T-cell (primary cell): ENCODE measurements around the gene CCL4. TPM values are rescaled to one million over a fixed set of nuclear protein-coding genes. Genes with fewer than 3 reads are reported as not detected.

Source experiments
- ATAC-seq, 4 experiments: fragments of 200-7000 bp in 3 of 4; fragments of 150-1000 bp in 1 of 4; cut with Tn5 transposase; replicated peaks in 1 of 4; 1 replicate in 3 of 4; 2 replicates in 1 of 4; pipeline ENCODE4 v1.10.0; 2021; ENCODE audit warnings: moderate library complexity in 3 of 4, mild to moderate bottlenecking in 2 of 4, moderate number of reproducible peaks in 1 of 4
- CTCF ChIA-PET, 2 donors: fragments of 300-600 bp; sonication (Branson Sonifier 250); formaldehyde crosslinking; loops; one replicate each; lab custom pipeline; 2022; ENCODE audit warnings: antibody characterized with exemption in 2 of 2; lab: Charles Lee
- POLR2A ChIA-PET, 2 donors: fragments of 300-600 bp; sonication (Branson Sonifier 250); formaldehyde crosslinking; loops; one replicate each; lab custom pipeline; 2022; ENCODE audit warnings: antibody characterized with exemption in 2 of 2; lab: Charles Lee
- DNase-seq, 35 experiments: peaks; one replicate each; pipeline versions ENCODE4 v3.0.0 to v3.0.0-alpha.2; 2013 to 2023
- H3K27ac ChIP-seq: one replicate; pipeline ENCODE4 v1.5.1; 2013; ENCODE audit warnings: low read length
- H3K27me3 ChIP-seq, 2 experiments: replicated peaks in 1 of 2; 1 replicate in 1 of 2; 2 replicates in 1 of 2; pipeline versions ENCODE4 v1.6.1 to v1.7.0; 2013; ENCODE audit warnings: low read length in 1 of 2, mixed read lengths in 1 of 2; ENCODE audit not compliant: control insufficient read depth in 2 of 2, insufficient read depth in 2 of 2; ENCODE audit errors: extremely low read depth in 1 of 2
- H3K36me3 ChIP-seq, 2 donors: 1 replicate in 1 of 2; 2 replicates in 1 of 2; pipeline versions ENCODE4 v1.6.1 to v1.7.0; 2013; ENCODE audit warnings: low read length in 1 of 2; ENCODE audit not compliant: control insufficient read depth in 2 of 2, insufficient read depth in 1 of 2; ENCODE audit errors: extremely low read depth in 1 of 2
- H3K4me1 ChIP-seq, 2 experiments: 1 replicate in 1 of 2; 2 replicates in 1 of 2; pipeline versions ENCODE4 v1.6.1 to v1.7.0; 2013; ENCODE audit warnings: low read length in 2 of 2, mixed read lengths in 1 of 2; ENCODE audit not compliant: insufficient read depth in 2 of 2, control insufficient read depth in 1 of 2; ENCODE audit errors: extremely low read depth in 1 of 2
- H3K4me3 ChIP-seq, 2 donors: 1 replicate in 1 of 2; 2 replicates in 1 of 2; pipeline versions ENCODE4 v1.5.1 to v1.7.0; 2013; ENCODE audit warnings: mild to moderate bottlenecking in 2 of 2, low read length in 1 of 2, moderate library complexity in 1 of 2; ENCODE audit not compliant: control insufficient read depth in 1 of 2; ENCODE audit errors: extremely low read depth in 1 of 2
- H3K9me3 ChIP-seq: 2 replicates; pipeline ENCODE4 v1.7.0; 2013
- H3K27ac Mint-ChIP-seq, 2 donors: one replicate each; pipeline ENCODE4 v1.8.0; 2020 to 2021; ENCODE audit warnings: mild to moderate bottlenecking in 2 of 2, mixed read lengths in 2 of 2
- H3K27me3 Mint-ChIP-seq, 2 donors: one replicate each; pipeline ENCODE4 v1.8.0; 2021 to 2022; ENCODE audit warnings: mixed read lengths in 2 of 2
- H3K36me3 Mint-ChIP-seq: one replicate; pipeline ENCODE4 v1.8.0; 2021; ENCODE audit warnings: mixed read lengths
- H3K4me1 Mint-ChIP-seq, 3 donors: one replicate each; pipeline ENCODE4 v1.8.0; 2020 to 2022; ENCODE audit warnings: mixed read lengths in 3 of 3, mild to moderate bottlenecking in 1 of 3
- H3K4me3 Mint-ChIP-seq, 3 donors: one replicate each; pipeline ENCODE4 v1.8.0; 2020 to 2022; ENCODE audit warnings: mild to moderate bottlenecking in 3 of 3, mixed read lengths in 3 of 3, moderate library complexity in 3 of 3
- H3K9me3 Mint-ChIP-seq, 3 donors: one replicate each; pipeline ENCODE4 v1.8.0; 2020 to 2022; ENCODE audit warnings: mixed read lengths in 3 of 3
- WGBS: methylation state at CpG from one replicate; pipeline ENCODE4 v1.1.5; 2013; ENCODE audit warnings: missing lambda C conversion rate; ENCODE audit not compliant: insufficient coverage; 5-methylcytosine and 5-hydroxymethylcytosine counted together
- total RNA-seq, 35 experiments: library from RNA in 6 of 35; stranded (reverse) in 6 of 35; fragments of 120-200 nt in 1 of 35; gene quantifications; one replicate each; pipeline versions ENCODE4 v1.2.1 to v1.2.4 and lab custom pipeline; 2013 to 2026

The CCL4 gene
- total RNA-seq, 5 donors from 2014 or later (not counting 1 experiment from before 2014, with no cell fraction given) = 6.2 to 20.4 (median 16.1) TPM

DNA sequence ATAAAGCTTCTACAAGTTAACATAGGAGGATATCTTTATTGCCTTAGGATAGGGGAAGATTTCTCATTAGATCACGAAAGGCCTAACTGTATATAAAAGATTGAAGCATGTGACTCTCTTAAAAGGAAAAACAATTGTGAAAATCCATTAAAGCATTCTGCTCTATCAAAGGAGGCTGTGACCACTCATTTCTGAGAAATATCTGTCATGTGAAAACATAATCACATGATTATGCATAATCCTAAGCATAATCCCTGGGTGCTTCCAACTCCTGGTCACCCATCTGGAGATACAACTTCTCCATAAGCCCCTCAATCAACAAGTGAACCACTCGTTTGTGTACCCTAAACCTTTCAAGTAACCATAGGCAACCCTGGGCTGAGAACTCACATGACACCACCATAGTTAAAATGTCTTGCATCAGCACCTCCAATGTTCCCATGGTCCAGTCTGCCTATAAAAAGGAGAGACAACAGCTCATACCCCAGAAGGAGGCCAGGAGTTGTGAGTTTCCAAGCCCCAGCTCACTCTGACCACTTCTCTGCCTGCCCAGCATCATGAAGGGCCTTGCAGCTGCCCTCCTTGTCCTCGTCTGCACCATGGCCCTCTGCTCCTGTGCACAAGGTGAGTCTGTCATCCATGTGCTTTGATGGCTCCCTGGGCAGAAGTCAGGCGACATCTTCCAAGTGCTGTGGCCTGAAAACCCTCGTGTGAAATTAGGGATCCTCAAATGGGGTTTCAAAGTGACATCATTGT is 39.7 kb upstream of the CCL4 start, which contains the start of gene CCL18:
Gene CCL18, plus strand, starts transcription at position 487 of the 756 bp plus-strand sequence. Its CDS starts 71 bp downstream, at position 558.
- Mint-ChIP-seq H3K4me3 (no peak within 1 kb of the TSS), H3K27ac (no peak within 1 kb of the TSS), H3K36me3 (no peaks in the 10 kb centered on the region), H3K9me3 (no peaks in the 10 kb centered on the region), H3K27me3 (peaks cover 3 to 19% of the 10 kb centered on the region in 2 donors), H3K4me1 (peaks cover 0 to 15% (median 0%) of the 10 kb centered on the region in 3 donors)
- H3K9me3 ChIP-seq = no peaks in the 10 kb centered on the region
- 91% methylated on average over 3 of the region's 5 CpGs for WGBS
- no peaks in the 10 kb centered on the region for H3K36me3 ChIP-seq
- no peak for DNase-seq
- POLR2A ChIA-PET = no interaction called here
- no peak within 1 kb of the TSS for H3K4me3 ChIP-seq
- no peak within 1 kb of the TSS for H3K27ac ChIP-seq
- peaks cover 0 to 24% of the 10 kb centered on the region in 2 experiments for H3K4me1 ChIP-seq
- CTCF ChIA-PET = interaction anchor here in 1 of 2 donors (1.1 kb wide), 1 partner anchor 9 kb away, joined by 4 read pairs; no protein-coding TSS in a partner anchor
- no peak for ATAC-seq
- H3K27me3 ChIP-seq = no peaks in the 10 kb centered on the region

GRCh38 chr17:36066365-36066985 is 37.2 kb upstream of the CCL4 start:
- no peaks in the 10 kb centered on the region for H3K36me3 Mint-ChIP-seq
- H3K27ac ChIP-seq = peak overlapping the region; percentile 63
- peak overlapping the region in 1 of 2 donors; percentile 23 for H3K27ac Mint-ChIP-seq
- POLR2A ChIA-PET = no interaction called here
- H3K4me1 ChIP-seq = peaks cover 0 to 43% of the 10 kb centered on the region in 2 experiments
- H3K27me3 Mint-ChIP-seq = peaks cover 0 to 20% of the 10 kb centered on the region in 2 donors
- no peak overlapping the region for H3K4me3 Mint-ChIP-seq
- peak in 26 of 35 experiments; percentile 8 to 72 (median 36) for DNase-seq
- H3K27me3 ChIP-seq = no peaks in the 10 kb centered on the region
- H3K4me3 ChIP-seq = no peak overlapping the region
- peaks cover 0 to 19% (median 0%) of the 10 kb centered on the region in 3 donors for H3K4me1 Mint-ChIP-seq
- CTCF ChIA-PET = no interaction called here
- no peaks in the 10 kb centered on the region for H3K9me3 ChIP-seq
- ATAC-seq = peak; percentile 27 to 74 (median 53)
- H3K9me3 Mint-ChIP-seq = no peaks in the 10 kb centered on the region
- 74% methylated on average over 3 of the region's 6 CpGs for WGBS
- no peaks in the 10 kb centered on the region for H3K36me3 ChIP-seq

- ATAC-seq = no peak
- ChIA-PET POLR2A (interaction anchor here in 1 of 2 donors (0.5 kb wide), 1 partner anchor 234 kb away, joined by 5 read pairs; no protein-coding TSS in a partner anchor), CTCF (interaction anchor here in 1 of 2 donors (1.1 kb wide), 1 partner anchor 99 kb away, joined by 4 read pairs; no protein-coding TSS in a partner anchor)
- no peaks in the 10 kb centered on the region for H3K9me3 ChIP-seq
- no peaks in the 10 kb centered on the region for H3K36me3 Mint-ChIP-seq
- no peaks in the 10 kb centered on the region for H3K36me3 ChIP-seq
- no peak overlapping the region for H3K27ac Mint-ChIP-seq
- WGBS = no CpG with 5 or more reads among the region's 3 CpGs
- H3K27me3 ChIP-seq = no peaks in the 10 kb centered on the region
- H3K9me3 Mint-ChIP-seq = no peaks in the 10 kb centered on the region
- peaks cover 0 to 54% of the 10 kb centered on the region in 2 experiments for H3K4me1 ChIP-seq
- H3K27ac ChIP-seq = no peak overlapping the region
- H3K4me3 ChIP-seq = no peak overlapping the region
- no peak overlapping the region for H3K4me3 Mint-ChIP-seq
- H3K4me1 Mint-ChIP-seq = peaks cover 5 to 25% (median 7%) of the 10 kb centered on the region in 3 donors
- no peak for DNase-seq
- peaks cover 0 to 15% of the 10 kb centered on the region in 2 donors for H3K27me3 Mint-ChIP-seq
These were observed 35.1 kb upstream of the CCL4 start for GRCh38 chr17:36068524-36068923.

GRCh38 chr17:36069136-36069535 is 34.5 kb upstream of the CCL4 start:
- peaks cover 0 to 54% of the 10 kb centered on the region in 2 experiments for H3K4me1 ChIP-seq
- Mint-ChIP-seq H3K27me3 (peaks cover 0 to 15% of the 10 kb centered on the region in 2 donors), H3K36me3 (no peaks in the 10 kb centered on the region), H3K27ac (no peak overlapping the region), H3K4me3 (no peak overlapping the region), H3K9me3 (no peaks in the 10 kb centered on the region), H3K4me1 (peaks cover 5 to 25% (median 7%) of the 10 kb centered on the region in 3 donors)
- no peaks in the 10 kb centered on the region for H3K9me3 ChIP-seq
- CTCF ChIA-PET = interaction anchor here in 1 of 2 donors (1.1 kb wide), 1 partner anchor 100 kb away, joined by 4 read pairs; no protein-coding TSS in a partner anchor
- POLR2A ChIA-PET = no interaction called here
- no peak for ATAC-seq
- H3K36me3 ChIP-seq = no peaks in the 10 kb centered on the region
- H3K27ac ChIP-seq = no peak overlapping the region
- H3K4me3 ChIP-seq = no peak overlapping the region
- DNase-seq = no peak
- no peaks in the 10 kb centered on the region for H3K27me3 ChIP-seq

DNA sequence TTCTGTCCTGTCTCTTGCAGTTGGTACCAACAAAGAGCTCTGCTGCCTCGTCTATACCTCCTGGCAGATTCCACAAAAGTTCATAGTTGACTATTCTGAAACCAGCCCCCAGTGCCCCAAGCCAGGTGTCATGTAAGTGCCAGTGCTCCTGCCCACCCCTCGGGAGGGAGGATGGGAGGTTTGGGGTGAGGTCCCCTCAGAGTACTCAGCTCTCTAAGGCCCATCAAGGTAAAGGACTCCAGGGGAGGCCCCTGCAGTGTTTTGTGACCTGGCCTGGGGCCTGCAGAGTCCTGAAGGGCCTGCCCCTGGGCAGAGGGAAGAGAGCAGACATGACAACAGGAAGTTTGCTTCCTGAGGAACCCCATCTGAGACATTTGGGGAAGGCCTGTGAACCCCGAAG is 33.2 kb upstream of the CCL4 start:
- H3K27me3 ChIP-seq = no peaks in the 10 kb centered on the region
- DNase-seq = no peak
- no peak overlapping the region for H3K27ac Mint-ChIP-seq
- H3K4me1 Mint-ChIP-seq = peaks cover 5 to 21% (median 7%) of the 10 kb centered on the region in 3 donors
- ChIA-PET CTCF (interaction anchor here in 1 of 2 donors (0.6 to 1.3 kb wide), 2 partner anchors 30 to 101 kb away, joined by 3 to 4 read pairs; no protein-coding TSS in a partner anchor), POLR2A (no interaction called here)
- H3K9me3 ChIP-seq = no peaks in the 10 kb centered on the region
- H3K36me3 ChIP-seq = no peaks in the 10 kb centered on the region
- WGBS = 62% methylated on average over 2 of the region's 3 CpGs
- H3K4me3 ChIP-seq = no peak overlapping the region
- no peak for ATAC-seq
- peaks cover 0 to 52% of the 10 kb centered on the region in 2 experiments for H3K4me1 ChIP-seq
- H3K27me3 Mint-ChIP-seq = peaks cover 2 to 15% of the 10 kb centered on the region in 2 donors
- H3K36me3 Mint-ChIP-seq = no peaks in the 10 kb centered on the region
- H3K4me3 Mint-ChIP-seq = no peak overlapping the region
- H3K9me3 Mint-ChIP-seq = no peaks in the 10 kb centered on the region
- H3K27ac ChIP-seq = no peak overlapping the region

- Histone ChIP-seq H3K36me3 (no peaks in the 10 kb centered on the region), H3K4me3 (no peak overlapping the region), H3K27ac (no peak overlapping the region), H3K9me3 (no peaks in the 10 kb centered on the region), H3K27me3 (no peaks in the 10 kb centered on the region), H3K4me1 (peaks cover 0 to 44% of the 10 kb centered on the region in 2 experiments)
- ChIA-PET CTCF (interaction anchor here in 1 of 2 donors (2.2 to 2.6 kb wide), 2 partner anchors 11 to 103 kb away, joined by 8 to 9 read pairs; no protein-coding TSS in a partner anchor), POLR2A (no interaction called here)
- WGBS = no CpG with 5 or more reads among the region's 2 CpGs
- Mint-ChIP-seq H3K27ac (no peak overlapping the region), H3K4me1 (peaks cover 5 to 14% (median 7%) of the 10 kb centered on the region in 3 donors), H3K27me3 (peaks cover 4 to 6% of the 10 kb centered on the region in 2 donors), H3K36me3 (no peaks in the 10 kb centered on the region), H3K9me3 (peaks cover 0 to 2% (median 0%) of the 10 kb centered on the region in 3 donors), H3K4me3 (no peak overlapping the region)
- ATAC-seq (no peak), DNase-seq (no peak)
These were observed 31.9 kb upstream of the CCL4 start for GRCh38 chr17:36071751-36072150.
